Smooth muscle cell (in vitro differentiated cells): Measurements from ENCODE around the gene SPDYE4. TPM values are rescaled to one million over a fixed set of nuclear protein-coding genes. Genes with fewer than 3 reads are reported as not detected.

Experiments used
- DNase-seq: peaks from one replicate; lab custom pipeline; 2025; ENCODE audit not compliant: unreplicated experiment; lab: John Stamatoyannopoulos, UW
- H2AFZ ChIP-seq: fragments of 200-600 bp; sonication (generic); 2 replicates; pipeline ENCODE4 v1.6.0; 2016; ENCODE audit warnings: antibody characterized with exemption, low read depth, mild to moderate bottlenecking
- H3F3A ChIP-seq: fragments of 200-600 bp; sonication (generic); 2 replicates; pipeline ENCODE4 v1.6.0; 2017; ENCODE audit warnings: antibody characterized with exemption, low read depth
- H3K27ac ChIP-seq: fragments of 200-600 bp; sonication (generic); 2 replicates; pipeline ENCODE4 v1.5.1; 2016; ENCODE audit warnings: low read depth, mild to moderate bottlenecking
- H3K27me3 ChIP-seq: fragments of 200-600 bp; sonication (generic); 2 replicates; pipeline ENCODE4 v1.6.1; 2016; ENCODE audit warnings: low read depth, mild to moderate bottlenecking
- H3K36me3 ChIP-seq: fragments of 200-600 bp; sonication (generic); 2 replicates; pipeline ENCODE4 v1.5.1; 2016; ENCODE audit warnings: low read depth
- H3K4me1 ChIP-seq: fragments of 200-600 bp; sonication (generic); 2 replicates; pipeline ENCODE4 v1.5.1; 2016; ENCODE audit warnings: low read depth
- H3K4me2 ChIP-seq: fragments of 200-600 bp; sonication (generic); 2 replicates; pipeline ENCODE4 v1.6.0; 2016; ENCODE audit warnings: mild to moderate bottlenecking
- H3K4me3 ChIP-seq: fragments of 200-600 bp; sonication (generic); 2 replicates; pipeline ENCODE4 v1.5.1; 2016; ENCODE audit warnings: mild to moderate bottlenecking
- H3K79me2 ChIP-seq: fragments of 200-600 bp; sonication (generic); 2 replicates; pipeline ENCODE4 v1.6.0; 2016; ENCODE audit warnings: low read depth, mild to moderate bottlenecking
- H3K9ac ChIP-seq: fragments of 200-600 bp; sonication (generic); 2 replicates; pipeline ENCODE4 v1.6.0; 2016; ENCODE audit warnings: low read depth
- H3K9me3 ChIP-seq: fragments of 200-600 bp; sonication (generic); replicated peaks from 2 replicates; pipeline ENCODE4 v1.5.1; 2016; ENCODE audit warnings: low read depth
- H4K20me1 ChIP-seq: fragments of 200-600 bp; sonication (generic); 2 replicates; pipeline ENCODE4 v1.6.0; 2016; ENCODE audit warnings: low read depth
- CTCF ChIP-seq: fragments of 200-600 bp; sonication (generic); IDR thresholded peaks from 2 replicates; pipeline ENCODE4 v1.5.1; 2017; ENCODE audit warnings: borderline replicate concordance, mild to moderate bottlenecking, antibody characterized with exemption; ENCODE audit not compliant: insufficient read depth, poor library complexity, severe bottlenecking
- WGBS: methylation state at CpG from one replicate; pipeline ENCODE4 v1.1.7; 2016; ENCODE audit warnings: low lambda C conversion rate; 5-methylcytosine and 5-hydroxymethylcytosine counted together
- polyA plus RNA-seq: library from polyadenylated mRNA; unstranded; fragments of >200 nt; fragmentation: Nextera tagmentation; extraction: Ambion mirVana; gene quantifications from 2 replicates; pipeline ENCODE4 v1.2.1, GENCODE V29; 2016
- total RNA-seq: library from RNA; depleted of rRNA; stranded (reverse); fragments of >200 nt; gene quantifications from 2 replicates; pipeline ENCODE4 v1.2.3, GENCODE V29; 2014

The SPDYE4 gene
- total and polyA plus RNA-seq, 2 experiments from 2014 or later: not detected

GRCh38 chr17:8720596-8720995 is 37.8 kb downstream of the SPDYE4 start:
- Histone ChIP-seq H3F3A (no peaks in the 10 kb centered on the region), H3K4me3 (no peak overlapping the region), H3K27ac (no peak overlapping the region), H3K36me3 (no peaks in the 10 kb centered on the region), H3K4me2 (no peak overlapping the region), H4K20me1 (no peaks in the 10 kb centered on the region), H2AFZ (no peak overlapping the region), H3K9ac (no peak overlapping the region), H3K79me2 (no peaks in the 10 kb centered on the region), H3K4me1 (no peaks in the 10 kb centered on the region), H3K9me3 (no peaks in the 10 kb centered on the region), H3K27me3 (no peaks in the 10 kb centered on the region)
- no peak for TF ChIP-seq CTCF
- WGBS: 88% methylated on average over 9 of the region's 9 CpGs
- DNase-seq: no peak

- Histone ChIP-seq H3K4me2 (no peak overlapping the region), H3K79me2 (no peaks in the 10 kb centered on the region), H3K4me1 (no peaks in the 10 kb centered on the region), H3F3A (no peaks in the 10 kb centered on the region), H3K36me3 (no peaks in the 10 kb centered on the region), H3K9me3 (no peaks in the 10 kb centered on the region), H3K9ac (no peak overlapping the region), H3K4me3 (no peak overlapping the region), H3K27me3 (no peaks in the 10 kb centered on the region), H4K20me1 (no peaks in the 10 kb centered on the region), H2AFZ (no peak overlapping the region), H3K27ac (no peak overlapping the region)
- no peak for DNase-seq
- WGBS: 85% methylated on average over 5 of the region's 5 CpGs
- TF ChIP-seq CTCF: no peak
Observed at GRCh38 chr17:8719291-8720246, 38.8 kb downstream of the SPDYE4 start.

GRCh38 chr17:8718001-8718563 is 40.3 kb downstream of the SPDYE4 start:
- no peak overlapping the region for H3K9ac ChIP-seq
- no peak for DNase-seq
- no peaks in the 10 kb centered on the region for H3K4me1 ChIP-seq
- no peaks in the 10 kb centered on the region for H3K27me3 ChIP-seq
- H3K79me2 ChIP-seq: no peaks in the 10 kb centered on the region
- no peak overlapping the region for H2AFZ ChIP-seq
- no peak overlapping the region for H3K4me2 ChIP-seq
- TF ChIP-seq CTCF: no peak
- no peaks in the 10 kb centered on the region for H3K36me3 ChIP-seq
- no peak overlapping the region for H3K4me3 ChIP-seq
- H4K20me1 ChIP-seq: no peaks in the 10 kb centered on the region
- H3K27ac ChIP-seq: no peak overlapping the region
- no peaks in the 10 kb centered on the region for H3F3A ChIP-seq
- WGBS: 96% methylated on average over 29 of the region's 37 CpGs
- H3K9me3 ChIP-seq: no peaks in the 10 kb centered on the region

- Histone ChIP-seq H3K9ac (no peak overlapping the region), H3F3A (peaks cover 8% of the 10 kb centered on the region), H3K4me1 (no peaks in the 10 kb centered on the region), H3K27ac (no peak overlapping the region), H3K4me3 (no peak overlapping the region), H2AFZ (no peak overlapping the region), H3K9me3 (no peaks in the 10 kb centered on the region), H4K20me1 (no peaks in the 10 kb centered on the region), H3K27me3 (no peaks in the 10 kb centered on the region), H3K79me2 (no peaks in the 10 kb centered on the region), H3K4me2 (no peak overlapping the region), H3K36me3 (no peaks in the 10 kb centered on the region)
- WGBS: 88% methylated on average over 5 of the region's 5 CpGs
- DNase-seq: no peak
- no peak for TF ChIP-seq CTCF
Observed at GRCh38 chr17:8713878-8714277, 44.5 kb downstream of the SPDYE4 start.
